ENCODE measurements around the gene CLOCK. TPM values are rescaled to one million over a fixed set of nuclear protein-coding genes. Genes with fewer than 3 reads are reported as not detected.

The CLOCK gene
- total and polyA plus RNA-seq, 2 experiments from 2014 or later: 9.6 to 29.3 TPM

GRCh38 chr4:55509266-55509665 is 37.4 kb downstream of the CLOCK start:
- 60% methylated on average over 3 of the region's 3 CpGs for WGBS (ENCODE audit: low lambda C conversion rate, missing lambda C conversion rate)
- TF ChIP-seq CTCF (IDR thresholded peaks at IDR 0.05; ENCODE audit: poor library complexity) (no peak), EZH2phosphoT487 (IDR thresholded peaks at IDR 0.05; ENCODE audit: low read depth, severe bottlenecking, unreplicated experiment) (no peak), EZH2 (IDR thresholded peaks at IDR 0.05; ENCODE audit: borderline replicate concordance) (no peak)

GRCh38 chr4:55507612-55508011 is 39.1 kb downstream of the CLOCK start:
- Histone ChIP-seq H3K4me3 (no peak overlapping the region), H3K4me2 (no peak overlapping the region), H3K36me3 (replicated peaks; ENCODE audit: insufficient read depth, low read depth) (no peaks in the 10 kb centered on the region), H3K27me3 (no peaks in the 10 kb centered on the region), H3K9me3 (ENCODE audit: low read depth) (no peaks in the 10 kb centered on the region), H3K27ac (no peak overlapping the region), H3K79me2 (peaks cover 33% of the 10 kb centered on the region), H2AFZ (no peak overlapping the region), H3K9me2 (replicated peaks; ENCODE audit: insufficient read depth) (peaks cover 3% of the 10 kb centered on the region), H3K4me1 (ENCODE audit: insufficient read depth) (no peaks in the 10 kb centered on the region), H4K20me1 (ENCODE audit: insufficient read depth, poor library complexity, severe bottlenecking) (no peaks in the 10 kb centered on the region)
- DNase-seq (ENCODE audit: low spot score): no peak
- WGBS (ENCODE audit: low lambda C conversion rate, missing lambda C conversion rate): 84% methylated on average over 1 of the region's 1 CpG
- TF ChIP-seq EZH2phosphoT487 (IDR thresholded peaks at IDR 0.05; ENCODE audit: low read depth, severe bottlenecking, unreplicated experiment): no peak

More at GRCh38 chr4:55509266-55509665, 37.4 kb downstream of the CLOCK start:
- peaks cover 3% of the 10 kb centered on the region for H3K9me2 ChIP-seq (replicated peaks; ENCODE audit: insufficient read depth)
- H2AFZ ChIP-seq: no peak overlapping the region
- peaks cover 36% of the 10 kb centered on the region for H3K79me2 ChIP-seq
- H3K4me3 ChIP-seq: no peak overlapping the region
- H3K27me3 ChIP-seq: no peaks in the 10 kb centered on the region
- no peaks in the 10 kb centered on the region for H3K36me3 ChIP-seq (replicated peaks; ENCODE audit: insufficient read depth, low read depth)
- no peak overlapping the region for H3K27ac ChIP-seq
- no peaks in the 10 kb centered on the region for H3K4me1 ChIP-seq (ENCODE audit: insufficient read depth)
- no peak for DNase-seq (ENCODE audit: low spot score)
- no peak overlapping the region for H3K4me2 ChIP-seq
- no peaks in the 10 kb centered on the region for H4K20me1 ChIP-seq (ENCODE audit: insufficient read depth, poor library complexity, severe bottlenecking)
- no peaks in the 10 kb centered on the region for H3K9me3 ChIP-seq (ENCODE audit: low read depth)

GRCh38 chr4:55503169-55503568 is 43.5 kb downstream of the CLOCK start:
- Histone ChIP-seq H3K4me2 (no peak overlapping the region), H3K9me3 (ENCODE audit: low read depth) (no peaks in the 10 kb centered on the region)

GRCh38 chr4:55500072-55500471 is 46.6 kb downstream of the CLOCK start:
- peaks cover 61% of the 10 kb centered on the region for H3K79me2 ChIP-seq
- no peaks in the 10 kb centered on the region for H3K36me3 ChIP-seq (replicated peaks; ENCODE audit: insufficient read depth, low read depth)
- H2AFZ ChIP-seq: no peak overlapping the region
- H3K9me2 ChIP-seq (replicated peaks; ENCODE audit: insufficient read depth): no peaks in the 10 kb centered on the region
- H3K27me3 ChIP-seq: no peaks in the 10 kb centered on the region
- 82% methylated on average over 2 of the region's 2 CpGs for WGBS (ENCODE audit: low lambda C conversion rate, missing lambda C conversion rate)
- DNase-seq (ENCODE audit: low spot score): no peak
- H4K20me1 ChIP-seq (ENCODE audit: insufficient read depth, poor library complexity, severe bottlenecking): no peaks in the 10 kb centered on the region
- no peaks in the 10 kb centered on the region for H3K9me3 ChIP-seq (ENCODE audit: low read depth)
- no peak overlapping the region for H3K4me2 ChIP-seq
- TF ChIP-seq EZH2phosphoT487 (IDR thresholded peaks at IDR 0.05; ENCODE audit: low read depth, severe bottlenecking, unreplicated experiment): no peak
- TF ChIP-seq EZH2 (IDR thresholded peaks at IDR 0.05; ENCODE audit: borderline replicate concordance): no peak
- no peak for TF ChIP-seq CTCF (IDR thresholded peaks at IDR 0.05; ENCODE audit: poor library complexity)
- no peak overlapping the region for H3K4me3 ChIP-seq
- no peak overlapping the region for H3K27ac ChIP-seq
- no peaks in the 10 kb centered on the region for H3K4me1 ChIP-seq (ENCODE audit: insufficient read depth)

More at GRCh38 chr4:55503169-55503568, 43.5 kb downstream of the CLOCK start:
- Histone ChIP-seq H3K79me2 (peaks cover 53% of the 10 kb centered on the region), H3K27ac (no peak overlapping the region), H3K9me2 (replicated peaks; ENCODE audit: insufficient read depth) (no peaks in the 10 kb centered on the region), H3K36me3 (replicated peaks; ENCODE audit: insufficient read depth, low read depth) (no peaks in the 10 kb centered on the region), H3K4me3 (no peak overlapping the region), H4K20me1 (ENCODE audit: insufficient read depth, poor library complexity, severe bottlenecking) (no peaks in the 10 kb centered on the region), H3K27me3 (no peaks in the 10 kb centered on the region), H2AFZ (no peak overlapping the region), H3K4me1 (ENCODE audit: insufficient read depth) (no peaks in the 10 kb centered on the region)
- no peak for TF ChIP-seq EZH2phosphoT487 (IDR thresholded peaks at IDR 0.05; ENCODE audit: low read depth, severe bottlenecking, unreplicated experiment)
- TF ChIP-seq CTCF (IDR thresholded peaks at IDR 0.05; ENCODE audit: poor library complexity): no peak
- TF ChIP-seq EZH2 (IDR thresholded peaks at IDR 0.05; ENCODE audit: borderline replicate concordance): no peak
- 95% methylated on average over 2 of the region's 2 CpGs for WGBS (ENCODE audit: low lambda C conversion rate, missing lambda C conversion rate)
- no peak for DNase-seq (ENCODE audit: low spot score)
